ENCODE data around the gene FXYD6. TPM values are rescaled to one million over a fixed set of nuclear protein-coding genes. Genes with fewer than 3 reads are reported as not detected.

Gene FXYD6
- total and polyA plus RNA-seq, 4 donors = 4.7 to 22.5 (median 12.3) TPM

GRCh38 chr11:117908109-117908895 lies 31.8 kb upstream of the FXYD6 start:
- no peaks in the 10 kb centered on the region for H3K9me3 ChIP-seq (ENCODE audit: control insufficient read depth in 4 of 4, low read length in 3 of 4)
- peaks cover 0 to 2% (median 0%) of the 10 kb centered on the region in 4 donors for H3K27me3 ChIP-seq (ENCODE audit: control insufficient read depth in 4 of 4, insufficient read depth in 4 of 4, low read length in 3 of 4)
- no peak for TF ChIP-seq YY1 (IDR thresholded peaks at IDR 0.05)
- no peak for TF ChIP-seq ZBTB33 (IDR thresholded peaks at IDR 0.05)
- TF ChIP-seq HNF4G (IDR thresholded peaks at IDR 0.05) = no peak
- TF ChIP-seq RXRA (IDR thresholded peaks at IDR 0.05) = no peak
- no peak for TF ChIP-seq HNF4A (conservative IDR thresholded peaks at IDR 0.05)
- no peak for TF ChIP-seq FOXA2 (IDR thresholded peaks at IDR 0.05)
- TF ChIP-seq REST (IDR thresholded peaks at IDR 0.05) = no peak
- TF ChIP-seq FOXA1 (IDR thresholded peaks at IDR 0.05) = no peak
- no peak for TF ChIP-seq EGR1 (IDR thresholded peaks at IDR 0.05; ENCODE audit: low read depth in 2 of 2)
- TF ChIP-seq JUND (IDR thresholded peaks at IDR 0.05) = no peak
- TF ChIP-seq SP1 (IDR thresholded peaks at IDR 0.05) = no peak
- no peak for TF ChIP-seq ATF3 (IDR thresholded peaks at IDR 0.05)
- TF ChIP-seq RAD21 (IDR thresholded peaks at IDR 0.05) = no peak
- TF ChIP-seq CTCF (IDR thresholded peaks at IDR 0.05; ENCODE audit: low read depth, low read length, missing input control) = no peak
- TF ChIP-seq GABPA (IDR thresholded peaks at IDR 0.05 in 1 of 2, conservative IDR thresholded peaks at IDR 0.05 in 1 of 2) = no peak
- no peak for TF ChIP-seq NR2F2 (IDR thresholded peaks at IDR 0.05)
- TF ChIP-seq MAX (IDR thresholded peaks at IDR 0.05) = no peak
- TF ChIP-seq TAF1 (conservative IDR thresholded peaks at IDR 0.05) = no peak
- no peak overlapping the region for H3K27ac ChIP-seq (ENCODE audit: low read depth in 1 of 2, low read length in 2 of 2)
- H3K4me1 ChIP-seq (ENCODE audit: control insufficient read depth in 4 of 4, insufficient read depth in 4 of 4, low read length in 3 of 4) = no peaks in the 10 kb centered on the region
- H3K9ac ChIP-seq (ENCODE audit: low read depth in 1 of 2, low read length in 2 of 2) = no peak overlapping the region
- DNase-seq (ENCODE audit: low spot score) = no peak
- no peaks in the 10 kb centered on the region for H3K36me3 ChIP-seq (ENCODE audit: control insufficient read depth in 4 of 4, insufficient read depth in 3 of 4, low read depth in 1 of 4, low read length in 3 of 4)
- H3K4me3 ChIP-seq (ENCODE audit: low read depth in 1 of 3, low read length in 3 of 3) = no peak overlapping the region
- 82% methylated on average over 17 of the region's 17 CpGs for WGBS
